WERI-Rb-1 (cell line): ENCODE data around the gene OBP2A.

ENCODE experiments used
- DNase-seq: peaks from one replicate; pipeline ENCODE4 v3.0.0-alpha.2; 2020
- H3K27ac ChIP-seq: fragments of 250-450 bp; sonication (Bioruptor Pico); 2 replicates; pipeline ENCODE4 v1.5.1; 2020; ENCODE audit warnings: mild to moderate bottlenecking, moderate library complexity
- H3K27me3 ChIP-seq: fragments of 250-450 bp; sonication (Bioruptor Pico); 2 replicates; pipeline ENCODE4 v1.5.1; 2021; ENCODE audit warnings: mild to moderate bottlenecking, low read depth, moderate library complexity; ENCODE audit not compliant: insufficient read depth, severe bottlenecking
- H3K36me3 ChIP-seq: fragments of 250-450 bp; sonication (Bioruptor Pico); 2 replicates; pipeline ENCODE4 v1.5.1; 2020; ENCODE audit warnings: mild to moderate bottlenecking, moderate library complexity
- H3K4me3 ChIP-seq: 2 replicates; pipeline ENCODE4 v1.5.1; 2011; ENCODE audit warnings: low read depth, mild to moderate bottlenecking, control low read depth, low read length
- H3K9me3 ChIP-seq: fragments of 250-450 bp; sonication (Bioruptor Pico); 2 replicates; pipeline ENCODE4 v1.5.1; 2021; ENCODE audit warnings: mild to moderate bottlenecking, moderate library complexity; ENCODE audit not compliant: severe bottlenecking
- TF ChIP-seq, protein P1 (sequence below): IDR thresholded peaks from 2 replicates; pipeline ENCODE4 v1.5.1; 2011; ENCODE audit warnings: low read depth, mild to moderate bottlenecking, control low read depth, inconsistent platforms, low read length

Gene OBP2A

DNA sequence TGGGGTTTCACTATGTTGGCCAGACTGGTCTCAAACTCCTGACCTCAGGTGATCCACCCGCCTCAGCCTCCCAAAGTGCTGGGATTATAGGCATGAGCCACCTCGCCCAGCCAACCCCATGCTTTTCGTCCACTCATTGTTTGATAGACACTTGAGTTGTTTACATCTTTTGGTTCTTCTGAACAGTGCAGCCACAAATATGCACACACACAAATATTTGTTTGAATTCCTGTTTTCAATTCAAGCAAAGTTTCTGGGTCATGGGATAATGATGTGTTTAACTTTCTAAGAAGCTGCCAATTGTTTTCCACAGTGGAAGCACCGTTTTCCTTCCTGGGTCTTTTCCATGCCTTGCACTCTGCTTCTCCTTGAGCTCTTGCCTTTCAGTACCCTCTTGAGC lies 8.8 kb downstream of the OBP2A start:
- DNase-seq = no peak
- Histone ChIP-seq H3K9me3 (no peaks in the 10 kb centered on the region), H3K27ac (no peak overlapping the region), H3K36me3 (no peaks in the 10 kb centered on the region), H3K4me3 (no peak overlapping the region), H3K27me3 (no peaks in the 10 kb centered on the region)
- TF ChIP-seq, protein P1, sequence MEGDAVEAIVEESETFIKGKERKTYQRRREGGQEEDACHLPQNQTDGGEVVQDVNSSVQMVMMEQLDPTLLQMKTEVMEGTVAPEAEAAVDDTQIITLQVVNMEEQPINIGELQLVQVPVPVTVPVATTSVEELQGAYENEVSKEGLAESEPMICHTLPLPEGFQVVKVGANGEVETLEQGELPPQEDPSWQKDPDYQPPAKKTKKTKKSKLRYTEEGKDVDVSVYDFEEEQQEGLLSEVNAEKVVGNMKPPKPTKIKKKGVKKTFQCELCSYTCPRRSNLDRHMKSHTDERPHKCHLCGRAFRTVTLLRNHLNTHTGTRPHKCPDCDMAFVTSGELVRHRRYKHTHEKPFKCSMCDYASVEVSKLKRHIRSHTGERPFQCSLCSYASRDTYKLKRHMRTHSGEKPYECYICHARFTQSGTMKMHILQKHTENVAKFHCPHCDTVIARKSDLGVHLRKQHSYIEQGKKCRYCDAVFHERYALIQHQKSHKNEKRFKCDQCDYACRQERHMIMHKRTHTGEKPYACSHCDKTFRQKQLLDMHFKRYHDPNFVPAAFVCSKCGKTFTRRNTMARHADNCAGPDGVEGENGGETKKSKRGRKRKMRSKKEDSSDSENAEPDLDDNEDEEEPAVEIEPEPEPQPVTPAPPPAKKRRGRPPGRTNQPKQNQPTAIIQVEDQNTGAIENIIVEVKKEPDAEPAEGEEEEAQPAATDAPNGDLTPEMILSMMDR = no peak

DNA sequence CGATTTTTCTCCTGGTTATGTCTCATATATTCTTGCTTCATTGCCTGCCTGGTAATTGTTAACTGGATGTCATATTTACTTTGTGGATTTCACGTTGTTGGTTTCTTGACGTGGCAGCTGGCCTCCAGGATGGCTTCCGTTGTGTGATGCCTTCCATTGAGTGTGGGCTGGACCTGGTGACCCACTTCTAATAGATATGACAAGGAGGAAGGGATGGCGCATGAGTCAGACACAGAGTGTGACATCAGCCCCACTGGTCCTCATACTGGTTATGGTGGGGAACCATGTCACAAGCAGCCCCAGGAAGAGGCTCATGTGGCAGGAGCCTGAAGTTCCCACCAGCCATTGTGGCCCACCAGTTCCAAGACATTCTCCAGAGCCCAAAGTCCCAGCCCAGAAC lies 9.3 kb downstream of the OBP2A start:
- H3K4me3 ChIP-seq = no peak overlapping the region
- H3K27me3 ChIP-seq = no peaks in the 10 kb centered on the region
- no peaks in the 10 kb centered on the region for H3K36me3 ChIP-seq
- H3K27ac ChIP-seq = no peak overlapping the region
- TF ChIP-seq, protein P1 = no peak
- DNase-seq = no peak
- H3K9me3 ChIP-seq = no peaks in the 10 kb centered on the region

DNA sequence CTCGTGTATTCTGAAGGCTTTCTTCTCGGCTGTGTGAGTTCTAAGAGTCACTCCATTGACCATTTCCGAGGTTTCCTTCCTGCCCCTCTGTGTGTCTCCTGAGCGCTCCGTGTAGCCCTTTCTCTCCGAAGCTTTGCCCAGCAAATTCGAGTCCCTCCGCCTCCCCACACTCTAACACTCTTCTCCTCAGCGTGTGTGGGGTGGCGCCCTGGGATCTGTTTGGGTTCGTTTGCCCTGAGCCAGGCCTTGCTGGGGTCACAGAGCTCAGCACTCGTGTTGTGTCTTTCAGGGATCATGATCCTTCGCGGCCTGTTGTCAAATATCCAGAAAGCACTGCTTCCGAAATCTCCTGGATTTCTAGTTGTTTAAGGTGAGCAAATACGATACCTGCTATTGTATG lies 10.0 kb downstream of the OBP2A start:
- Histone ChIP-seq H3K4me3 (no peak overlapping the region), H3K27me3 (no peaks in the 10 kb centered on the region), H3K9me3 (no peaks in the 10 kb centered on the region), H3K36me3 (no peaks in the 10 kb centered on the region), H3K27ac (no peak overlapping the region)
- TF ChIP-seq, protein P1 = no peak
- no peak for DNase-seq

DNA sequence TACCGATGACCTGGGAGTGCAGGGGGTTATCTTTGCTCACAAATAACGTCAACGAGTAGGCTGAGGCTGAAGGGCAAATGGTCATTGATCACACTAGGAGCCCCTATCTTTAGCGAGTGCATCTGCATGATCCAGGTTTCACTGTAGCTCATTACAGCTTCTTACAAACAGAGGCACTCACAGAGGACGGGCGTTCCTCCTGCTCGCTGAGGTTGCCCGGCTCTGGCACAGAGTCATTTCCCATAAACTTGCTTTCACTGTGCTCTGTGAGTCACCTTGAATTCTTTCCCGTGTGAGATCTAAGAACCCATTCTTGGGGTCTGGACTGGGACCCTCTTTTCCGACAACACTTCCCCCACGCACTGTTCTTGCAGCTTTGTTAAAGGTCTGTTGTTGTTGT lies 13.7 kb downstream of the OBP2A start:
- TF ChIP-seq, protein P1 = no peak
- no peaks in the 10 kb centered on the region for H3K27me3 ChIP-seq
- no peaks in the 10 kb centered on the region for H3K9me3 ChIP-seq
- no peak overlapping the region for H3K27ac ChIP-seq
- DNase-seq = no peak
- H3K4me3 ChIP-seq = no peak overlapping the region
- no peaks in the 10 kb centered on the region for H3K36me3 ChIP-seq

DNA sequence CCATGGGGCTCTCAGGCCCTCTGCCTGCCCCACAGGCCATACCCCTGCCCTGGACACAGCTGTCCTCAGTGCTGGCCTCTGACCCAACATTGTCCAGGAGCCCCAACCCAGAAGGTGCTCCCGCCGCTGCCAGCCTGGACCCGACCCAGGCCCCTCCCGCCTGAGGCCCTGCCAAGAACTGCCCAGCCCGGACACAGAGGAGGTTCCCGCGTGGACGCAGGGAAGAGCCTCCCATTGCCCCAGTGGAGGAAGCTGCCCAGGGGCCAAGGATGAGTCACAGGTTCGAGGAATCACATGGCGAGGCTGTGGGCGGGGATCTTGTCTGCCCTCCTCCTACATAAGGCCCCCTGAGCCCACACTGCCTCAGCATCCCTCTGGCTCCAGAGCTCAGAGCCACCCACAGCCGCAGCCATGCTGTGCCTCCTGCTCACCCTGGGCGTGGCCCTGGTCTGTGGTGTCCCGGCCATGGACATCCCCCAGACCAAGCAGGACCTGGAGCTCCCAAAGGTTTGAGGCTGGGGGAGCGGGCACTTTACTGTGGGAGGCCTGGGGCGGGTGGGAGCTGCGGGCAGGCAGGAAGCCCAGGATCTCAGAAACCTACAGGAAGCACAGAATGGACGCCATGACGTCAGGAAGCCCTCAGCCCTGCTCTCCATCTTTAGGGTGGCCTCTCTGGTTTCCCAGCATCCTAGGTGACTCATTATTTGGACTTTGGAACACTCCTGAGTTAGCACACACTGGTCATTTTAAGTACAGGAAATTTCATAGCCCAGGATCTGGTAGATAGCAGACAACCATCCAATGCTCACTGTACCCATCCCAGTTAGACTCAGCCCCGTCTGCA lies 15.7 kb downstream of the OBP2A start, which contains the start of gene PAEP:
Gene PAEP (plus strand): TSS at position 366 of the 844 bp plus-strand sequence.
- no peak within 1 kb of the TSS for H3K27ac ChIP-seq
- H3K9me3 ChIP-seq = no peaks in the 10 kb centered on the region
- TF ChIP-seq, protein P1 = no peak
- H3K36me3 ChIP-seq = no peaks in the 10 kb centered on the region
- no peak for DNase-seq
- H3K4me3 ChIP-seq = no peak within 1 kb of the TSS
- no peaks in the 10 kb centered on the region for H3K27me3 ChIP-seq

DNA sequence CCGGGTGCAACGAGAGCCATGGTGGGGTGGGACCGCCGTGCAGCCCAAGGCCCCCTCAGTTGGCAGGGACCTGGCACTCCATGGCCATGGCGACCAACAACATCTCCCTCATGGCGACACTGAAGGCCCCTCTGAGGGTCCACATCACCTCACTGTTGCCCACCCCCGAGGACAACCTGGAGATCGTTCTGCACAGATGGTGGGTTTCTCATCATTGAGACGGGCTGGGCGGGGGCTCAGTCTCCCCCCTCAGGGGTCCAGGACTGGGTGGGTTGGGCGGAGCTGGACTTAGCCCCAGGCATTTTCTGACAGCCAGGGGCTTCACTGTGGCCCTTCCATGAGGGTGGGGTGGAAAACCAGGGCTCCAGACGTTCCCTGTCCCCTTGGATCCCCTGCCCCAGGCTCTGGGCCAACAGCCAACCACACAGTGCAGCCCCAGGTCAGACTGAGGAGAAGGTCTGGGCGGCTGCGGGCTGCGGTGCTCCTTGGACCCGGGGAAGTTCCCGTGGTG lies 16.4 kb downstream of the OBP2A start:
- no peak for DNase-seq
- H3K36me3 ChIP-seq = no peaks in the 10 kb centered on the region
- no peak overlapping the region for H3K4me3 ChIP-seq
- H3K27ac ChIP-seq = no peak overlapping the region
- H3K27me3 ChIP-seq = no peaks in the 10 kb centered on the region
- TF ChIP-seq, protein P1 = no peak
- no peaks in the 10 kb centered on the region for H3K9me3 ChIP-seq
